ENCODE data around the gene LRRC27.

- TF ChIP-seq POLR2AphosphoS5 (IDR thresholded peaks at IDR 0.05) = peak; percentile 32
- no peak for TF ChIP-seq CTCF (IDR thresholded peaks at IDR 0.05)
Measured at GRCh38 chr10:132417957-132418441, 86.0 kb downstream of the LRRC27 start.
